Bronchial epithelial cell (primary cell): Measurements from ENCODE around the gene DUS2. TPM values are rescaled to one million over a fixed set of nuclear protein-coding genes. Genes with fewer than 3 reads are reported as not detected.

Experiments
- DNase-seq: peaks from one replicate; pipeline ENCODE4 v3.0.0-alpha.2; 2010; ENCODE audit warnings: low read depth
- FAIRE-seq: peaks from 2 replicates; lab custom pipeline; 2011; peaks lifted over from hg19 to GRCh38; lab: Jason Lieb, UNC
- H3K27me3 ChIP-seq: 2 replicates; pipeline ENCODE4 v1.5.1; 2011; ENCODE audit warnings: low read length; ENCODE audit not compliant: control insufficient read depth, insufficient read depth
- H3K36me3 ChIP-seq: 2 replicates; pipeline ENCODE4 v1.5.1; 2011; ENCODE audit warnings: low read length; ENCODE audit not compliant: control insufficient read depth, insufficient read depth
- H3K4me3 ChIP-seq: 2 replicates; pipeline ENCODE4 v1.5.1; 2011; ENCODE audit warnings: mild to moderate bottlenecking, low read depth, low read length, control low read depth
- CTCF ChIP-seq: IDR thresholded peaks from 2 replicates; pipeline ENCODE4 v1.5.1; 2011; ENCODE audit warnings: mild to moderate bottlenecking, moderate library complexity, low read length, control low read depth, inconsistent platforms; ENCODE audit not compliant: insufficient read depth, severe bottlenecking
- total RNA-seq: library from RNA; depleted of rRNA; stranded (reverse); fragments of >200 nt; gene quantifications from 2 replicates; pipeline ENCODE4 v1.2.1, GENCODE V29; 2014

Gene DUS2
- total RNA-seq, 1 donor from 2014 or later = 23.7 TPM

GRCh38 chr16:68086860-68087268 is 63.8 kb downstream of the DUS2 start:
- FAIRE-seq (no peak), DNase-seq (no peak)
- H3K27me3 ChIP-seq = no peaks in the 10 kb centered on the region
- peak overlapping the region; percentile 89 for H3K4me3 ChIP-seq
- H3K36me3 ChIP-seq = no peaks in the 10 kb centered on the region
- no peak for TF ChIP-seq CTCF

GRCh38 chr16:68087688-68088087 is 64.6 kb downstream of the DUS2 start:
- FAIRE-seq = no peak
- Histone ChIP-seq H3K4me3 (no peak overlapping the region), H3K27me3 (no peaks in the 10 kb centered on the region), H3K36me3 (no peaks in the 10 kb centered on the region)
- no peak for TF ChIP-seq CTCF
- no peak for DNase-seq

GRCh38 chr16:68088130-68088972 is 65.3 kb downstream of the DUS2 start:
- FAIRE-seq = no peak
- Histone ChIP-seq H3K4me3 (no peak overlapping the region), H3K27me3 (no peaks in the 10 kb centered on the region), H3K36me3 (no peaks in the 10 kb centered on the region)
- no peak for DNase-seq
- TF ChIP-seq CTCF = no peak

GRCh38 chr16:68089067-68089466 is 66.0 kb downstream of the DUS2 start:
- DNase-seq (no peak), FAIRE-seq (no peak)
- H3K27me3 ChIP-seq = no peaks in the 10 kb centered on the region
- no peak for TF ChIP-seq CTCF
- H3K4me3 ChIP-seq = no peak overlapping the region
- no peaks in the 10 kb centered on the region for H3K36me3 ChIP-seq

- TF ChIP-seq CTCF = no peak
These were observed 67.0 kb downstream of the DUS2 start for GRCh38 chr16:68090130-68090529.

More at GRCh38 chr16:68090130-68090529, 67.0 kb downstream of the DUS2 start:
- Histone ChIP-seq H3K4me3 (no peak overlapping the region), H3K36me3 (no peaks in the 10 kb centered on the region), H3K27me3 (no peaks in the 10 kb centered on the region)
- no peak for DNase-seq
- FAIRE-seq = no peak
